Stimulated activated CD4-positive, alpha-beta T cell treated with anti-CD3 and anti-CD28 coated beads, Interleukin-12 subunit alpha, Interleukin-12 subunit beta, amount 100 ng/mL, for 24 hours (primary cell): ENCODE results near the gene ZNF555.
"Not testable (repeated sequence)": the region's sequence is repeated elsewhere in the genome, so short reads cannot be mapped to it uniquely, and the experiment has no call there.

ENCODE experiments used
- DNase-seq, 2 experiments: peaks; one replicate each; pipeline ENCODE4 v3.0.0-alpha.2; 2020; ENCODE audit warnings: low read depth in 2 of 2

Gene ZNF555

GRCh38 chr19:2867025-2867991, 26.0 kb downstream of the ZNF555 start, which contains the start of gene ZNF556:
Gene ZNF556, plus strand, starts transcription at chr19:2867335. Its CDS starts 87 bp downstream, at chr19:2867422.
- no peak for DNase-seq

GRCh38 chr19:2869618-2870017, 28.3 kb downstream of the ZNF555 start:
- no peak for DNase-seq

- DNase-seq, result peak in 1 of 2 experiments; percentile 5
Measured at GRCh38 chr19:2872175-2872574, 30.9 kb downstream of the ZNF555 start.

GRCh38 chr19:2877398-2878331, 36.4 kb downstream of the ZNF555 start:
- DNase-seq, result no peak

- DNase-seq, result no peak
Measured at GRCh38 chr19:2883686-2884439, 42.6 kb downstream of the ZNF555 start.

GRCh38 chr19:2885736-2886135, 44.5 kb downstream of the ZNF555 start:
- no peak for DNase-seq

- no peak for DNase-seq
Measured at GRCh38 chr19:2887391-2887914, 46.2 kb downstream of the ZNF555 start.

GRCh38 chr19:2888731-2889224, 47.5 kb downstream of the ZNF555 start:
- DNase-seq, result peak; percentile 43 to 57

- not testable (repeated sequence) for DNase-seq
Measured at GRCh38 chr19:2890531-2890930, 49.3 kb downstream of the ZNF555 start.

- no peak for DNase-seq
Measured at GRCh38 chr19:2896694-2897093, 55.4 kb downstream of the ZNF555 start.

- DNase-seq, result peak; percentile 91 to 99
Measured at GRCh38 chr19:2900296-2901252, 59.3 kb downstream of the ZNF555 start, which contains the start of gene ZNF57. Gene ZNF57, plus strand, starts transcription at chr19:2900928. Its CDS starts 118 bp downstream, at chr19:2901046.

- no peak for DNase-seq
Measured at GRCh38 chr19:2902590-2903218, 61.4 kb downstream of the ZNF555 start.

- DNase-seq, result not testable (repeated sequence)
Measured at GRCh38 chr19:2903326-2903725, 62.1 kb downstream of the ZNF555 start.

- no peak for DNase-seq
Measured at GRCh38 chr19:2905918-2906519, 64.7 kb downstream of the ZNF555 start.

GRCh38 chr19:2906631-2907195, 65.4 kb downstream of the ZNF555 start:
- no peak for DNase-seq
